SU-DHL-6 (cell line): ENCODE results near the gene GCNA.

ENCODE experiments used
- H2AFZ ChIP-seq: fragments of 200-600 bp; sonication (generic); 2 replicates; pipeline ENCODE4 v1.6.1; 2014; ENCODE audit warnings: low read depth, mild to moderate bottlenecking, moderate library complexity, mixed read lengths, antibody characterized with exemption, low read length; ENCODE audit not compliant: severe bottlenecking
- H3F3A ChIP-seq: fragments of 200-600 bp; shearing (Covaris generic); 2 replicates; pipeline ENCODE4 v1.6.0; 2016; ENCODE audit warnings: antibody characterized with exemption, mild to moderate bottlenecking; ENCODE audit not compliant: insufficient read depth
- H3K27ac ChIP-seq: fragments of 200-600 bp; sonication (generic); 2 replicates; pipeline ENCODE4 v1.5.1; 2016; ENCODE audit warnings: low read depth, mild to moderate bottlenecking, low read length, moderate library complexity, mixed read lengths
- H3K27me3 ChIP-seq: fragments of 200-600 bp; sonication (generic), shearing (Covaris generic); 2 replicates; pipeline ENCODE4 v1.6.0; 2014; ENCODE audit warnings: mild to moderate bottlenecking, low read length
- H3K36me3 ChIP-seq: fragments of 200-600 bp; sonication (generic); 2 replicates; pipeline ENCODE4 v1.6.1; 2014; ENCODE audit warnings: mild to moderate bottlenecking, low read length, mixed read lengths
- H3K4me2 ChIP-seq: fragments of 300-600, 200-600 bp; shearing (Covaris generic), sonication (generic); 2 replicates; pipeline ENCODE4 v1.6.0; 2014; ENCODE audit warnings: low read length, low read depth, mild to moderate bottlenecking; ENCODE audit not compliant: poor library complexity, severe bottlenecking
- H3K4me3 ChIP-seq: fragments of 200-600 bp; sonication (generic); 2 replicates; pipeline ENCODE4 v1.5.1; 2014; ENCODE audit warnings: antibody characterized with exemption, low read length, mild to moderate bottlenecking, mixed read lengths; ENCODE audit not compliant: insufficient read depth, poor library complexity, severe bottlenecking
- H3K79me2 ChIP-seq: fragments of 200-600 bp; sonication (generic); 2 replicates; pipeline ENCODE4 v1.6.1; 2014; ENCODE audit warnings: mild to moderate bottlenecking, low read length, moderate library complexity; ENCODE audit not compliant: insufficient read depth
- H3K9ac ChIP-seq: fragments of 200-600 bp; sonication (generic); 2 replicates; pipeline ENCODE4 v1.7.0; 2014; ENCODE audit warnings: mild to moderate bottlenecking, low read length
- H3K9me2 ChIP-seq: fragments of 200-600 bp; sonication (generic); replicated peaks from 2 replicates; pipeline ENCODE4 v1.6.1; 2014; ENCODE audit warnings: low read length; ENCODE audit not compliant: insufficient read depth
- H3K9me3 ChIP-seq: fragments of 200-600 bp; sonication (generic); 2 replicates; pipeline ENCODE4 v1.6.1; 2014; ENCODE audit warnings: low read length, mixed read lengths; ENCODE audit not compliant: insufficient read depth
- H4K20me1 ChIP-seq: fragments of 200-600 bp; sonication (generic); 2 replicates; pipeline ENCODE4 v1.6.1; 2014; ENCODE audit warnings: low read depth, mild to moderate bottlenecking, antibody characterized with exemption, low read length, moderate library complexity, mixed read lengths
- CTCF ChIP-seq: fragments of 200-600 bp; sonication (generic); IDR thresholded peaks from one replicate; pipeline ENCODE4 v1.5.1; 2017; ENCODE audit warnings: antibody characterized with exemption, mild to moderate bottlenecking, low read length, moderate library complexity; ENCODE audit not compliant: insufficient read depth, poor library complexity, severe bottlenecking
- EZH2phosphoT487 ChIP-seq: fragments of 200-600 bp; sonication (generic), shearing (Covaris generic); conservative IDR thresholded peaks from 2 replicates; pipeline ENCODE4 v1.6.1; 2018; ENCODE audit warnings: mild to moderate bottlenecking, antibody characterized with exemption, low read length, moderate library complexity, mixed read lengths

The GCNA gene

GRCh38 chrX:71547339-71547738 lies 30.9 kb upstream of the GCNA start:
- Histone ChIP-seq H3K36me3 (peaks cover 18% of the 10 kb centered on the region; the same call in 1 of the 2 replicates), H3K27ac (no peak overlapping the region), H3K9me2 (no peaks in the 10 kb centered on the region), H3K9me3 (no peaks in the 10 kb centered on the region), H3K4me2 (no peak overlapping the region), H3K9ac (no peak overlapping the region), H4K20me1 (no peaks in the 10 kb centered on the region), H3K4me3 (no peak overlapping the region), H2AFZ (no peak overlapping the region), H3K79me2 (peaks cover 42% of the 10 kb centered on the region), H3K27me3 (no peaks in the 10 kb centered on the region), H3F3A (peaks cover 3% of the 10 kb centered on the region; the same call in 1 of the 2 replicates)
- TF ChIP-seq CTCF = no peak
- TF ChIP-seq EZH2phosphoT487 = no peak

- Histone ChIP-seq H3K36me3 (peaks cover 14% of the 10 kb centered on the region; the same call in 1 of the 2 replicates), H3K27me3 (no peaks in the 10 kb centered on the region)
Observed at GRCh38 chrX:71549986-71550385, 28.3 kb upstream of the GCNA start.

GRCh38 chrX:71550578-71550977 lies 27.7 kb upstream of the GCNA start:
- Histone ChIP-seq H2AFZ (no peak overlapping the region), H3K9ac (no peak overlapping the region), H3F3A (0 out of 2 replicates have a peak, but pooled peaks cover 4% of the 10 kb centered on the region), H3K27me3 (no peaks in the 10 kb centered on the region), H3K9me3 (no peaks in the 10 kb centered on the region), H3K9me2 (no peaks in the 10 kb centered on the region), H3K4me2 (no peak overlapping the region), H3K36me3 (peaks cover 12% of the 10 kb centered on the region; the same call in 1 of the 2 replicates), H3K4me3 (no peak overlapping the region), H3K27ac (no peak overlapping the region), H4K20me1 (no peaks in the 10 kb centered on the region), H3K79me2 (peaks cover 12% of the 10 kb centered on the region; the same call in 1 of the 2 replicates)
- no peak for TF ChIP-seq EZH2phosphoT487
- no peak for TF ChIP-seq CTCF

More at GRCh38 chrX:71549986-71550385, 28.3 kb upstream of the GCNA start:
- Histone ChIP-seq H3K9me3 (no peaks in the 10 kb centered on the region), H3F3A (0 out of 2 replicates have a peak, but pooled peaks cover 4% of the 10 kb centered on the region), H3K4me2 (no peak overlapping the region), H4K20me1 (no peaks in the 10 kb centered on the region), H3K9me2 (no peaks in the 10 kb centered on the region), H3K4me3 (no peak overlapping the region), H3K27ac (no peak overlapping the region), H3K79me2 (peaks cover 18% of the 10 kb centered on the region; the same call in 1 of the 2 replicates), H2AFZ (no peak overlapping the region), H3K9ac (no peak overlapping the region)
- TF ChIP-seq EZH2phosphoT487 = no peak
- TF ChIP-seq CTCF = no peak
